Measurements from ENCODE around the gene LRRC43.

LRRC43 gene

DNA sequence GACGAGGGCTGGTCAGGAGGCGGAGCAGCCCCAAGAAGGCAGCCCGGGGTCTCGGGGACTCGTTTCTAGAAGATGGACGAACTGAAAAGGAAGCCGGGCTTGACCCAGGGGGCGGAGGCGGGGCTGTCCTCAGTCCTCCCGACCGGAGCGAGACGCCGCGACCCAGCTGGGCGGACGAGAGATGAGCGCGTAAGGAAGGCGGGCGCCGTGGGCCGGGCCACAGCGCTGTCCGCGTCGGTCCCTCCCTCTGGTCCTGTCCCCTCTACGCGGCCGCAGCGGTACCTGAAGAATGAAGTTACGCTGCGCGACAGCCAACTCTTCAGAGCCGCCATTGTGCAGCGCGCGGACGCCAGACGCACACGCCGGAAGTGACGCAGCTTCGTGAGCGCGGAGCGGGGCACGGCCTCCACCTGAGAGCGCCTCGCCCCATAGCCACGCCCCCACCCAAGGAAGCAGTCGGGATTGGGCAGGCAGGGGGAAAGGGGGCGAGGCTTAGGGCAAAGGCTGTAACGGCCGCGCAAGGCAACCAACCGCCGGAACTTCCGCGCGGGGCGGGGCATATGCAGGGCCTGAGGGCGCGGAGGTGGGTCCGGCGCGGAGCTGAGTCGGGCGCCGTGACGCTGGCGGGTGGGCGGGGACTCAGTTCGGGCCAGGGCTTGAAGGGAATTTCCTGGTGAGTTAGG is 42.9 kb downstream of the LRRC43 start, which contains the start of gene DIABLO:
DIABLO (minus strand) TSS at position 370 of the 683 bp plus-strand sequence; CDS start at position 332, 38 bp downstream.
- Histone ChIP-seq H3K36me3 (ENCODE audit: control insufficient read depth, insufficient read depth, low read length) (peaks cover 6% of the 10 kb centered on the region), H3K27me3 (replicated peaks; ENCODE audit: control insufficient read depth, insufficient read depth, low read length) (no peaks in the 10 kb centered on the region)

DNA sequence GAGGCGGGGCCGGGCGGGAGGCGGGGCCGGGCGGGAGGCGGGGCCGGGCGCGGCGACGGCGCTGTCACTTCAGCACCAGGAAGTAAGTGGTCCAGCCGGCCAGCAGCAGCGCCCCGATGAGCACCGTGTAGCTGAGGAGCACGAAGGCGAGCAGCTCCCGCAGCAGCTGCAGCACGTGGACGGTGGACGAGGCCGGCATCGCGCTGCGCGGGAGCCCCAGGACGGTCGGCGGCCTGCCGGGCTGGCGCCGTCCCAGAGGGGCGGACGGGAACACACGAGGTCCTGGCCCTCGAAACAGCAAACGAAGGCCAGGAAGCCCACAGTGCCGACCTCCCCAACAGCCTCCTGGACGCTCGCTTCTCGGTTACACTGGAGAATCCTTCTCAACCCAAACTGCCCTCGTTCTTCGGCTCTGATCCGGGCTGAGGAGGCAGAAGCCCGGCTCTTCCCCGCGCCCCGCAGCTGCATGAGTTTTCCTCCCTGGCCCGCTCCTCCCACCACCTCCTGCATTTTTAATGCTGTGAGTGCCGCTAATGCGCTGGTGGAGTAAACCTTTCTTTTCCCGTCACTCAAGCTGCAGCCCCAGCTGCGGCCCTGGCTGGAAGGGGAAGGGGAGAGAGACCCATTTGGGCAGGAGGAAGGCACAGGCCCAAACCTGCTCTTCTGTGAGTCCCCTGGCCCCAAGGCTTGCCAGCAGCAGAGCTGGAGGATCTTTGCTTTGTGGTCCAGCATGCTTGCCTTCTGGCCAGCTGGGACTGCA is 43.6 kb downstream of the LRRC43 start:
- DNase-seq (ENCODE audit: extremely low read depth, insufficient read length) = no peak
- Histone ChIP-seq H3K27me3 (replicated peaks; ENCODE audit: control insufficient read depth, insufficient read depth, low read length) (no peaks in the 10 kb centered on the region), H3K36me3 (ENCODE audit: control insufficient read depth, insufficient read depth, low read length) (peaks cover 3% of the 10 kb centered on the region), H3K4me3 (replicated peaks; ENCODE audit: low read depth, low read length) (peak overlapping the region; percentile 60)
- TF ChIP-seq, protein P1, sequence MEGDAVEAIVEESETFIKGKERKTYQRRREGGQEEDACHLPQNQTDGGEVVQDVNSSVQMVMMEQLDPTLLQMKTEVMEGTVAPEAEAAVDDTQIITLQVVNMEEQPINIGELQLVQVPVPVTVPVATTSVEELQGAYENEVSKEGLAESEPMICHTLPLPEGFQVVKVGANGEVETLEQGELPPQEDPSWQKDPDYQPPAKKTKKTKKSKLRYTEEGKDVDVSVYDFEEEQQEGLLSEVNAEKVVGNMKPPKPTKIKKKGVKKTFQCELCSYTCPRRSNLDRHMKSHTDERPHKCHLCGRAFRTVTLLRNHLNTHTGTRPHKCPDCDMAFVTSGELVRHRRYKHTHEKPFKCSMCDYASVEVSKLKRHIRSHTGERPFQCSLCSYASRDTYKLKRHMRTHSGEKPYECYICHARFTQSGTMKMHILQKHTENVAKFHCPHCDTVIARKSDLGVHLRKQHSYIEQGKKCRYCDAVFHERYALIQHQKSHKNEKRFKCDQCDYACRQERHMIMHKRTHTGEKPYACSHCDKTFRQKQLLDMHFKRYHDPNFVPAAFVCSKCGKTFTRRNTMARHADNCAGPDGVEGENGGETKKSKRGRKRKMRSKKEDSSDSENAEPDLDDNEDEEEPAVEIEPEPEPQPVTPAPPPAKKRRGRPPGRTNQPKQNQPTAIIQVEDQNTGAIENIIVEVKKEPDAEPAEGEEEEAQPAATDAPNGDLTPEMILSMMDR (IDR thresholded peaks at IDR 0.05; ENCODE audit: insufficient read depth, low read length, poor library complexity, severe bottlenecking) = no peak

More for the DNA sequence above, 42.9 kb downstream of the LRRC43 start, which contains the start of gene DIABLO:
- TF ChIP-seq, protein P1 (IDR thresholded peaks at IDR 0.05; ENCODE audit: insufficient read depth, low read length, poor library complexity, severe bottlenecking) = no peak
- DNase-seq (ENCODE audit: extremely low read depth, insufficient read length) = peak; percentile 99
- peak within 1 kb of the TSS; percentile 97 for H3K4me3 ChIP-seq (replicated peaks; ENCODE audit: low read depth, low read length)

DNA sequence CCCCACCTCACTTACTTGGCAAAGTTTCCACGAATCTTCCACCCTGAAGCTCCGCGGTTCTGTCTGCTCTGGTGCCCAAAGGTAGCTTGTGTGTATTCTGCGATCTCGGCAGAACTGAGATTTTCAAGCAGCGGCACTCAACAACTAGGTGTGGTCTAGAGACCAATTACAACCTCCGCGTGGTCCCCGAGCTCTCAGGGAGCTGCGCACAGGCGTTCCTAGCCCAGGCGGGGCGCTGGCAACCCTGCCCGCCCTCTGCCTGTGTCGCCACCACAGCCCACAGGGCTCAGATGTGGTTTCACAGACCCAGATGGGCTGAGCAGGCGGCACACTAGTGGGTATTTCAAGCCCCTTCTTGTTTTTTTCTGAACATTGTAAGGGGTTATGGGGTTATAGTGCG is 44.4 kb downstream of the LRRC43 start:
- TF ChIP-seq, protein P1 (IDR thresholded peaks at IDR 0.05; ENCODE audit: insufficient read depth, low read length, poor library complexity, severe bottlenecking) = no peak
- Histone ChIP-seq H3K36me3 (ENCODE audit: control insufficient read depth, insufficient read depth, low read length) (peaks cover 3% of the 10 kb centered on the region), H3K4me3 (replicated peaks; ENCODE audit: low read depth, low read length) (no peak overlapping the region), H3K27me3 (replicated peaks; ENCODE audit: control insufficient read depth, insufficient read depth, low read length) (no peaks in the 10 kb centered on the region)
- DNase-seq (ENCODE audit: extremely low read depth, insufficient read length) = no peak

DNA sequence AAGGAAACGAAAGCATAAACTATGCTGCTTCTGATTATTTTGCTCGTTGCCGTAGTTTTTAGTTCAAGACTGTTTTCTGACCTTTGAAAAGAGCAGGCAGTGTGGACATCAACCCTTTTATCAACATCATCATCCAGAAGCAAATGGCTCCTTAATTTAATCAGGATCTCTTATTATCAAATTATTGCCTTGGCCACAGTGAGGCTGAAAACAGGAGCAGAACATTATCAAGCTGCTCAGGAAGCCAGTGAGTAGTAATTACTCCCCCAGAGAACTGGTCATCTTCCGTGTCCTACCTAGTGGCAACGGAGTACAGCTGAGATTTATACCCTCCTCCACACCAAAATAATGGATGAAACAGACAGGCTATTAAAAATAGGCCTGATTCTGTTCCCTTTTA is 45.2 kb downstream of the LRRC43 start:
- H3K4me3 ChIP-seq (replicated peaks; ENCODE audit: low read depth, low read length) = no peak overlapping the region
- H3K36me3 ChIP-seq (ENCODE audit: control insufficient read depth, insufficient read depth, low read length) = peaks cover 3% of the 10 kb centered on the region
- DNase-seq (ENCODE audit: extremely low read depth, insufficient read length) = no peak
- no peaks in the 10 kb centered on the region for H3K27me3 ChIP-seq (replicated peaks; ENCODE audit: control insufficient read depth, insufficient read depth, low read length)
- TF ChIP-seq, protein P1 (IDR thresholded peaks at IDR 0.05; ENCODE audit: insufficient read depth, low read length, poor library complexity, severe bottlenecking) = no peak

DNA sequence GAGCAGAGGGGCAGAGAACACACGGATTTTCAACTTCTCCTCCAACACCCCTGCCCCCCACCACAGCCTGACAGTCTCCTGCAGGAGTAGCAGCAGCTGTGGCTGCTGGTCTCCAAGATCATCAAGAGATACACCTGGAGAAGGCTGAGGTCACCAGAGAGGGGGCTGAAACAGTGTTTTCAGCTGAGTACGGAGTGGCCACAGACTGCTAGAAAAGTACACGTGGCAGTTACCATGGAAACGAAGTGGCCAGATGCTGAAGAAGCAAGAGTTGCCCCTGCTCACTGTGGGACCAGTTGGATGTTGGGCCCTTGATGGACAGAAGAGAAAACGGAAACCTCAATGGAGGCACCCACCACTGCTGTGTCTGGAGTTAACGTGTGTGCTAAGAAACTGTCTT is 47.9 kb downstream of the LRRC43 start:
- no peak for DNase-seq (ENCODE audit: extremely low read depth, insufficient read length)
- TF ChIP-seq, protein P1 (IDR thresholded peaks at IDR 0.05; ENCODE audit: insufficient read depth, low read length, poor library complexity, severe bottlenecking) = no peak
- Histone ChIP-seq H3K4me3 (replicated peaks; ENCODE audit: low read depth, low read length) (no peak overlapping the region), H3K36me3 (ENCODE audit: control insufficient read depth, insufficient read depth, low read length) (peaks cover 6% of the 10 kb centered on the region), H3K27me3 (replicated peaks; ENCODE audit: control insufficient read depth, insufficient read depth, low read length) (no peaks in the 10 kb centered on the region)

Measured in GM06990 (cell line).